Duodenal mucosa (tissue), 2 donors: ENCODE data around the gene DDX54.

Experiments used
- H3K27ac ChIP-seq: one replicate; pipeline ENCODE4 v1.7.0; 2013; ENCODE audit warnings: low read depth, low read length
- H3K27me3 ChIP-seq, 2 donors: one replicate each; pipeline ENCODE4 v1.7.0; 2013; ENCODE audit warnings: low read length in 2 of 2, control low read depth in 1 of 2; ENCODE audit not compliant: insufficient read depth in 2 of 2, control insufficient read depth in 1 of 2
- H3K36me3 ChIP-seq, 2 donors: one replicate each; pipeline ENCODE4 v1.7.0; 2013; ENCODE audit warnings: low read length in 2 of 2, control low read depth in 1 of 2; ENCODE audit not compliant: insufficient read depth in 2 of 2, control insufficient read depth in 1 of 2
- H3K4me1 ChIP-seq, 2 donors: one replicate each; pipeline ENCODE4 v1.7.0; 2013; ENCODE audit warnings: low read length in 2 of 2, control low read depth in 1 of 2; ENCODE audit not compliant: insufficient read depth in 2 of 2, control insufficient read depth in 1 of 2
- H3K4me3 ChIP-seq, 2 donors: one replicate each; pipeline ENCODE4 v1.7.0; 2013; ENCODE audit warnings: low read length in 2 of 2, low read depth in 1 of 2
- H3K9ac ChIP-seq, 2 donors: one replicate each; pipeline ENCODE4 v1.7.0; 2013; ENCODE audit warnings: low read length in 2 of 2, low read depth in 1 of 2
- H3K9me3 ChIP-seq, 2 donors: one replicate each; pipeline ENCODE4 v1.7.0; 2013; ENCODE audit warnings: low read length in 2 of 2, control low read depth in 1 of 2; ENCODE audit not compliant: control insufficient read depth in 1 of 2

DDX54 gene

DNA sequence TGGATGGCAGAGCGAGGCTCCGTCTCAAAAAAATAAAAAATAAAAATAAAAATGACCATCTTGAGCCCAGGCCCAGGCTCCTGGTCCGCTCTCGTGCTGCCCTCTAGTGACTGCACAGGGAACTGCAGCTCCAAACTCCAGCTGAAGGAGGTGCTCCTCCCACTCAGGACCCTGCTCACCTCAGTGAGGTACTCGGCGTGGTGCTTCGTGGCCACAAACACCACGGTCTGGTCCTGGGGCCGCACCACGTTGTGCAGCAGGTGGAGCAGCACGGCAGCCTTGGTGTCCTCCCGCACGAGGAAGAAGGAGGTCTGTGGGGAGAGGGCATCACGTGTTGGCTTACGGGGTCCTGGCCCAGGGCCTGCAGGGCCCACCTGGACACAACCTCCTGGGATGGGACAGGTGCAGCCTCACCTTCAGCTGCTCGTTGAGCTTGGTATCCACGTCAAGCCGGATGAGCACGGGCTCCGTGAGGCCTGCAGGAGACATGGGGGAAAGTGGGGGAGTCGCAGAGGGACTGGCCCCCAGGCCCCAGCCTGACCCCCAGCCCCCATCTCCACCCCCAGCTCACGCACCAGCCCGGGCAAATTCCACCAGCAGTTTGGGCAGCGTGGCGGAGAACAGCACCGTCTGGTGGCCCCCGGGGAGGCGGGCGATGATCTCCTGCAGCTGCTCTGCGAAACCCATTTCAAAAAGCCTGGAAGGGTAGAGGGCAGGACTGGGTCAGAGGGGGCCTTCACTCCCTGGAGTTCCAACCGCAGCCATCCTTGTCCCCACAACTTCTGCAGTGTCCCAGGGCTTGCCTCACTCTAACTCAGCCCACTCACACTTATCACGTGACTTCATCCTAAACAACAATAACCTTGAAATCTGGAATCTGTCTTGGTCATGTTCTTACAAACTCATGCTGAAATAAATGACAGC, 10.6 kb downstream of the DDX54 start:
- no peaks in the 10 kb centered on the region for H3K9me3 ChIP-seq
- H3K27ac ChIP-seq: no peak overlapping the region
- no peaks in the 10 kb centered on the region for H3K4me1 ChIP-seq
- H3K27me3 ChIP-seq: no peaks in the 10 kb centered on the region
- no peak overlapping the region for H3K4me3 ChIP-seq
- H3K9ac ChIP-seq: no peak overlapping the region
- H3K36me3 ChIP-seq: peaks cover 61 to 87% of the 10 kb centered on the region in 2 donors

DNA sequence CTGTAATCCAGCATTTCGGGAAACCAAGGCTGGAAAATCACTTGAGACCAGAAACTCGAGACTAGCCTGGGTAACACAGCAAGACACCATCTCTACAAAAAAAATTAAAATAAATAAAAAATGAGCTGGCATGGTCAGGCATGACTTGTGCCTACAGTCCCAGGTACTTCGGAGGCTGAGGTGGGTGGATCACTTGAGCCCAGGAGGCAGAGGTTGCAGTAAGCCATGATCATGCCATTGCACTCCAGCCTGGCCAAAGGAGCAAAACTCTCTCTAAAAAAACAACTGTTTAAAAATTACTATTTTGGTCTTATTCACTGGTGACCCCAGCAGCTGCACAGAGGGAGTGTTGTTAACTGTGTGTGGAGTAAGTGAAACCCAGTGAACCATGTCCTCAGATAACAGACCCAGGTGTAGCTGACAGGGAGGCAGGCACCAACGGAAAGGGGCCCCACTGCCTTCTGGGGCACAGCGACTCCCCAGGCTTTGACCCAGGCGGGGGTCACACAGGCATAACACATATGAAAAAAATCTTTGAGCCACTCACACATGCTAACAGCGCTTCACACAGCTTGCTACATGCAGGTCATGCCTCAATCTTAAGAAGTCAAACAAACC, 12.1 kb downstream of the DDX54 start:
- Histone ChIP-seq H3K9ac (no peak overlapping the region), H3K36me3 (peaks cover 60 to 87% of the 10 kb centered on the region in 2 donors), H3K27me3 (no peaks in the 10 kb centered on the region), H3K27ac (no peak overlapping the region), H3K4me3 (no peak overlapping the region), H3K9me3 (no peaks in the 10 kb centered on the region), H3K4me1 (no peaks in the 10 kb centered on the region)

- Histone ChIP-seq H3K9me3 (no peaks in the 10 kb centered on the region), H3K36me3 (peaks cover 54 to 84% of the 10 kb centered on the region in 2 donors), H3K9ac (no peak overlapping the region), H3K4me1 (no peaks in the 10 kb centered on the region), H3K4me3 (no peak overlapping the region), H3K27ac (no peak overlapping the region), H3K27me3 (no peaks in the 10 kb centered on the region)
Observed at GRCh38 chr12:113172185-113172584, 13.1 kb downstream of the DDX54 start.

DNA sequence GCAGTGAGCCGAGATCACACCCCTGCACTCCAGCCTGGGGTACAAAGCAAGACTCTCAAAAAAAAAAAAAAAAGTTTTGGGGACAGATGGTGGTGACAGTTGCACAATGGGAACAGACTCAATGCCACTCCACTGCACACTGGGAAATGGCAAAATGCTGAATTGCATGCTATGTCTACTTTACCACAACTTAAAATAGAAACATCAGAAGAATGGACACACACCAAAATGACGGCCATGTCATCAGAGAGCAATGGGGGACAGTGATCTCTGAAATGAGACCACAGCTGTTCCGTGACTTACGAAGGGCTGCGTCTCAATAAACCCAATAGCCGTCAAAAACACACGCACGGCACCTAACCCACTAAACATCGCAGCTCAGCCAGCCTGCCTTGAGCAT, 13.7 kb downstream of the DDX54 start:
- Histone ChIP-seq H3K9me3 (no peaks in the 10 kb centered on the region), H3K9ac (no peak overlapping the region), H3K27ac (no peak overlapping the region), H3K27me3 (no peaks in the 10 kb centered on the region), H3K4me1 (no peaks in the 10 kb centered on the region), H3K4me3 (no peak overlapping the region), H3K36me3 (peaks cover 47 to 84% of the 10 kb centered on the region in 2 donors)

DNA sequence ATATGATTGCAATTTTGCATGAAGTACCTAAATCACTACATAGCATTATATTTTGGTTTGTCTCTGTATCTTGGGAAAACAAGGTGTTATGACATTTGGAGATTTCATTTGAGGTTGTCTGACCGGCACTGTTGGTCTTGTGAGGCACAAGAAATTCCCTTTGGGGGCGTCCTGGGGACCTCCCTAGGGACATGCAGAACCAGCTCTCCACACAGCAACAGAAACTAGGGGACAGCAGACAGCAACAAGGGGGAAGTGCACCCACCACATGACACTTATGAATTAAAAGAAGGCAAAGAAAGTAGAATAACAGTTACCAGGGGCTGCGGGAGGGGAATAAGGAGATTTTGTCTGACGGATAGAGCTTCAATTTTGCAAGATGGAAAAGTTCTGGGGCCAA, 14.4 kb downstream of the DDX54 start:
- Histone ChIP-seq H3K36me3 (peaks cover 47 to 87% of the 10 kb centered on the region in 2 donors), H3K27me3 (no peaks in the 10 kb centered on the region), H3K4me1 (no peaks in the 10 kb centered on the region), H3K27ac (no peak overlapping the region), H3K4me3 (no peak overlapping the region), H3K9ac (no peak overlapping the region), H3K9me3 (no peaks in the 10 kb centered on the region)

- no peaks in the 10 kb centered on the region for H3K4me1 ChIP-seq
- H3K4me3 ChIP-seq: no peak overlapping the region
- H3K9ac ChIP-seq: no peak overlapping the region
- H3K36me3 ChIP-seq: peaks cover 47 to 92% of the 10 kb centered on the region in 2 donors
- H3K27ac ChIP-seq: no peak overlapping the region
- H3K27me3 ChIP-seq: no peaks in the 10 kb centered on the region
- no peaks in the 10 kb centered on the region for H3K9me3 ChIP-seq
Observed at GRCh38 chr12:113170457-113170856, 14.8 kb downstream of the DDX54 start.

GRCh38 chr12:113169697-113170096, 15.6 kb downstream of the DDX54 start:
- Histone ChIP-seq H3K9me3 (no peaks in the 10 kb centered on the region), H3K4me3 (no peak overlapping the region), H3K36me3 (peaks cover 52 to 95% of the 10 kb centered on the region in 2 donors), H3K27me3 (no peaks in the 10 kb centered on the region), H3K4me1 (no peaks in the 10 kb centered on the region), H3K9ac (no peak overlapping the region), H3K27ac (no peak overlapping the region)

DNA sequence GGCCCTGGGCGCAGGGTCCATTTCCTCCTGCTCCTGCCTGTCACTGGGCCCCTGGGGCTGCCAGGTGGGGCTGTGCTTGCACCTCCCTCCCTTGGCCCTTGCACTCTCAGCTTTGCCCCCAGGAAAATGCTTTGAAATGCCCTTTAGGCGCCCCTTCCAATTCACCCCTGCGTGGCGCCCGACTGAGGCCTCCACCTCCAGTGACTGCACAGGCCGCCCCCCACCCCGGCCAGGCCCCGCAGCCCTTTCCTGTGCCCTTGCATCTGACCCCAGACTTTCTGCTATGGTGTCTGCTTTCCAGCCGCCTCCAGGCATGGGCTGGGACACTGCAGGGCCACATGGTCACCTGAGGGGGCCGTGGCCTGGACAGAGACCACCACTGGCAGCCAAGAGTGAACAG, 17.4 kb downstream of the DDX54 start:
- no peak overlapping the region for H3K27ac ChIP-seq
- peaks cover 47 to 92% of the 10 kb centered on the region in 2 donors for H3K36me3 ChIP-seq
- H3K9ac ChIP-seq: no peak overlapping the region
- no peaks in the 10 kb centered on the region for H3K27me3 ChIP-seq
- H3K4me1 ChIP-seq: no peaks in the 10 kb centered on the region
- no peaks in the 10 kb centered on the region for H3K9me3 ChIP-seq
- no peak overlapping the region for H3K4me3 ChIP-seq

DNA sequence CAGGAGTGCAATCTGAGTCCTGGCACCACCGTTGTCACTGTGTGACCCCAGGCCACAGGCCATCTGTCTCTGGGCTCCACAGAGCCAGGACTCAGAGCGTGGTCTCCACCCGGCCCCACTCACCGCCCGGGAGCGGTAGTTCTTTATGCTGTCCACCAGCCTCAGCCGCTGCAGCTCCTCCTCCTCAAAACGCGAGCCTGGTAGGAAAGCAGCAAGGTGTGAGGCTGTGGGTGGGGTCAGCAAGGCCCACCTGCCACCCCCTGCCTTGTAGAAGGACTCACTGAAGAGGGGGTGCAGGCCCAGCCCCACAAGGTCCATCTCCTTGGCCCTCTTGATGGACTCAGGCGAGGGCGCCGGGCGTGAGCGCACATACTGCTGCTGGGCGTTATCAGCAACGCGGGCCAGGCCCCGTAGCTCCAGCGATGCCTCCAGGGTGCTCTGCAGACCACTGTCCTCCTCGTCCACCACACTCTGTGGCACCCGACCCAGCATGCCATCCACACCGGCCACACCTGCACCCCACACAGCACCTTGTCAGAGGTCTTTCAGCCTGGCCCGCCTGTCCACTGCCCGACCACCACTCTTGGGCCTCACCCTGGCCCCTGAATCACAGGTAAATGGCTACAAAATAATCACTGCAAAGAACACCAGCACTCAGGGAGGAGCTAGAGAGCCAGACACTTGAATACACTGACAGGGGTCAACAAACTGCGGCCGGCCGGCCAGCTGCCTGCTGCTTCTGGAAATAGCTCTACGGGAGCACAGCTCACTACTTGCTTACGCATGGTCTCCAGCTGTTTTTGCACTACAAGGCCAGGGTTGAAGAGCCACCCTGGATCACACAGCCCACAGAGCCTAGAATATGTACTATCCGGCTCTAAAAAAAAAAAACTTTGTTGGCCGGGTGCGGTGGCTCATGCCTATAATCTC, 19.5 kb downstream of the DDX54 start:
- Histone ChIP-seq H3K36me3 (peaks cover 39 to 89% of the 10 kb centered on the region in 2 donors), H3K4me1 (no peaks in the 10 kb centered on the region), H3K27me3 (no peaks in the 10 kb centered on the region), H3K27ac (no peak overlapping the region), H3K4me3 (no peak overlapping the region), H3K9me3 (no peaks in the 10 kb centered on the region), H3K9ac (no peak overlapping the region)
